ENCODE data around the gene MFF. TPM values are rescaled to one million over a fixed set of nuclear protein-coding genes. Genes with fewer than 3 reads are reported as not detected.
"Not testable (repeated sequence)": the region's sequence is repeated elsewhere in the genome, so short reads cannot be mapped to it uniquely, and the experiment has no call there.

MFF gene
- total and polyA plus RNA-seq, 4 experiments from 2014 or later = 58.0 to 159 (median 93.6) TPM

- Histone ChIP-seq H3K27ac (ENCODE audit: low read depth, low read length) (no peak overlapping the region), H3K9me3 (ENCODE audit: control insufficient read depth in 1 of 2, low read length in 2 of 2) (no peaks in the 10 kb centered on the region), H3K27me3 (ENCODE audit: insufficient read depth, low read length) (no peaks in the 10 kb centered on the region), H3K36me3 (ENCODE audit: insufficient read depth, low read length) (no peaks in the 10 kb centered on the region), H3K4me1 (ENCODE audit: insufficient read depth, low read length) (no peaks in the 10 kb centered on the region), H3K4me3 (ENCODE audit: low read length in 2 of 2) (no peak overlapping the region)
- DNase-seq = no peak
- Mint-ChIP-seq H3K4me3 (no peak overlapping the region), H3K9me3 (no peaks in the 10 kb centered on the region), H3K27ac (no peak overlapping the region), H3K27me3 (peaks cover 3% of the 10 kb centered on the region in 2 donors), H3K36me3 (no peaks in the 10 kb centered on the region), H3K4me1 (peaks cover 0 to under 1% (median 0%) of the 10 kb centered on the region in 4 donors)
- CTCF ChIA-PET (ENCODE audit: partially characterized antibody) = interaction anchor here (0.7 kb wide), 1 partner anchor 20 kb away, joined by 3 read pairs; no protein-coding TSS in a partner anchor
- intact Hi-C loops (cut with micrococcal nuclease) = no loop called here
- POLR2A ChIA-PET (ENCODE audit: partially characterized antibody) = interaction anchor here (0.7 kb wide), 1 partner anchor 13 kb away, joined by 3 read pairs; no protein-coding TSS in a partner anchor
Observed at GRCh38 chr2:227386630-227387029, 61.6 kb downstream of the MFF start.

- H3K9me3 Mint-ChIP-seq; DNase-seq; H3K36me3 ChIP-seq (ENCODE audit: insufficient read depth, low read length); H3K9me3 ChIP-seq (ENCODE audit: control insufficient read depth in 1 of 2, low read length in 2 of 2); H3K36me3 Mint-ChIP-seq; H3K4me1 ChIP-seq (ENCODE audit: insufficient read depth, low read length); intact Hi-C loops (cut with micrococcal nuclease); H3K4me3 Mint-ChIP-seq; POLR2A ChIA-PET (ENCODE audit: partially characterized antibody); H3K27ac Mint-ChIP-seq; H3K4me3 ChIP-seq (ENCODE audit: low read length in 2 of 2); H3K27me3 Mint-ChIP-seq; H3K27ac ChIP-seq (ENCODE audit: low read depth, low read length); H3K4me1 Mint-ChIP-seq; CTCF ChIA-PET (ENCODE audit: partially characterized antibody); H3K27me3 ChIP-seq (ENCODE audit: insufficient read depth, low read length): not testable (repeated sequence)
Observed at GRCh38 chr2:227387583-227387982, 62.5 kb downstream of the MFF start, which contains the start of gene SCYGR1. SCYGR1 (minus strand) TSS chr2:227387949; CDS start chr2:227387949, 0 bp downstream.

GRCh38 chr2:227388537-227389011, 63.5 kb downstream of the MFF start:
- Mint-ChIP-seq H3K27me3 (peaks cover 0 to 3% of the 10 kb centered on the region in 2 donors), H3K9me3 (no peaks in the 10 kb centered on the region), H3K4me3 (no peak overlapping the region), H3K4me1 (no peaks in the 10 kb centered on the region), H3K36me3 (no peaks in the 10 kb centered on the region), H3K27ac (no peak overlapping the region)
- POLR2A ChIA-PET (ENCODE audit: partially characterized antibody) = no interaction called here
- intact Hi-C loops (cut with micrococcal nuclease) = no loop called here
- Histone ChIP-seq H3K4me1 (ENCODE audit: insufficient read depth, low read length) (no peaks in the 10 kb centered on the region), H3K9me3 (ENCODE audit: control insufficient read depth in 1 of 2, low read length in 2 of 2) (no peaks in the 10 kb centered on the region), H3K27me3 (ENCODE audit: insufficient read depth, low read length) (no peaks in the 10 kb centered on the region), H3K36me3 (ENCODE audit: insufficient read depth, low read length) (no peaks in the 10 kb centered on the region), H3K27ac (ENCODE audit: low read depth, low read length) (no peak overlapping the region), H3K4me3 (ENCODE audit: low read length in 2 of 2) (no peak overlapping the region)
- CTCF ChIA-PET (ENCODE audit: partially characterized antibody) = no interaction called here
- no peak for DNase-seq

- no peaks in the 10 kb centered on the region for H3K36me3 Mint-ChIP-seq
- H3K4me3 Mint-ChIP-seq = no peak overlapping the region
- H3K36me3 ChIP-seq (ENCODE audit: insufficient read depth, low read length) = no peaks in the 10 kb centered on the region
- H3K9me3 ChIP-seq (ENCODE audit: control insufficient read depth in 1 of 2, low read length in 2 of 2) = no peaks in the 10 kb centered on the region
- no peaks in the 10 kb centered on the region for H3K9me3 Mint-ChIP-seq
- H3K4me1 ChIP-seq (ENCODE audit: insufficient read depth, low read length) = no peaks in the 10 kb centered on the region
- CTCF ChIA-PET (ENCODE audit: partially characterized antibody) = no interaction called here
- POLR2A ChIA-PET (ENCODE audit: partially characterized antibody) = interaction anchor here (0.6 kb wide), 1 partner anchor 39 kb away, joined by 3 read pairs; no protein-coding TSS in a partner anchor
- no peak overlapping the region for H3K27ac ChIP-seq (ENCODE audit: low read depth, low read length)
- intact Hi-C loops (cut with micrococcal nuclease) = no loop called here
- H3K4me1 Mint-ChIP-seq = no peaks in the 10 kb centered on the region
- H3K27me3 ChIP-seq (ENCODE audit: insufficient read depth, low read length) = no peaks in the 10 kb centered on the region
- no peak for DNase-seq
- no peak overlapping the region for H3K4me3 ChIP-seq (ENCODE audit: low read length in 2 of 2)
- no peak overlapping the region for H3K27ac Mint-ChIP-seq
- H3K27me3 Mint-ChIP-seq = no peaks in the 10 kb centered on the region
Observed at GRCh38 chr2:227389231-227389630, 64.2 kb downstream of the MFF start.

GRCh38 chr2:227389661-227390060, 64.6 kb downstream of the MFF start:
- H3K9me3 ChIP-seq (ENCODE audit: control insufficient read depth in 1 of 2, low read length in 2 of 2) = no peaks in the 10 kb centered on the region
- intact Hi-C loops (cut with micrococcal nuclease) = no loop called here
- no peaks in the 10 kb centered on the region for H3K36me3 Mint-ChIP-seq
- H3K27me3 ChIP-seq (ENCODE audit: insufficient read depth, low read length) = no peaks in the 10 kb centered on the region
- H3K27me3 Mint-ChIP-seq = no peaks in the 10 kb centered on the region
- H3K4me1 ChIP-seq (ENCODE audit: insufficient read depth, low read length) = no peaks in the 10 kb centered on the region
- no peaks in the 10 kb centered on the region for H3K36me3 ChIP-seq (ENCODE audit: insufficient read depth, low read length)
- H3K27ac Mint-ChIP-seq = no peak overlapping the region
- H3K9me3 Mint-ChIP-seq = no peaks in the 10 kb centered on the region
- H3K27ac ChIP-seq (ENCODE audit: low read depth, low read length) = no peak overlapping the region
- no peak overlapping the region for H3K4me3 ChIP-seq (ENCODE audit: low read length in 2 of 2)
- POLR2A ChIA-PET (ENCODE audit: partially characterized antibody) = interaction anchor here (0.6 kb wide), 1 partner anchor 40 kb away, joined by 3 read pairs; no protein-coding TSS in a partner anchor
- CTCF ChIA-PET (ENCODE audit: partially characterized antibody) = no interaction called here
- no peak for DNase-seq
- no peaks in the 10 kb centered on the region for H3K4me1 Mint-ChIP-seq
- H3K4me3 Mint-ChIP-seq = no peak overlapping the region

- Mint-ChIP-seq H3K9me3 (no peaks in the 10 kb centered on the region), H3K27me3 (no peaks in the 10 kb centered on the region), H3K4me1 (no peaks in the 10 kb centered on the region), H3K36me3 (no peaks in the 10 kb centered on the region), H3K4me3 (no peak overlapping the region), H3K27ac (no peak overlapping the region)
- ChIA-PET CTCF (ENCODE audit: partially characterized antibody) (no interaction called here), POLR2A (ENCODE audit: partially characterized antibody) (no interaction called here)
- no peaks in the 10 kb centered on the region for H3K36me3 ChIP-seq (ENCODE audit: insufficient read depth, low read length)
- no peaks in the 10 kb centered on the region for H3K27me3 ChIP-seq (ENCODE audit: insufficient read depth, low read length)
- H3K4me1 ChIP-seq (ENCODE audit: insufficient read depth, low read length) = no peaks in the 10 kb centered on the region
- no peak for DNase-seq
- H3K4me3 ChIP-seq (ENCODE audit: low read length in 2 of 2) = no peak overlapping the region
- H3K9me3 ChIP-seq (ENCODE audit: control insufficient read depth in 1 of 2, low read length in 2 of 2) = no peaks in the 10 kb centered on the region
- no peak overlapping the region for H3K27ac ChIP-seq (ENCODE audit: low read depth, low read length)
- intact Hi-C loops (cut with micrococcal nuclease) = no loop called here
Observed at GRCh38 chr2:227390468-227391256, 65.6 kb downstream of the MFF start.

- Mint-ChIP-seq H3K9me3 (no peaks in the 10 kb centered on the region), H3K36me3 (no peaks in the 10 kb centered on the region), H3K4me3 (no peak overlapping the region), H3K27ac (peak overlapping the region in 1 of 7 donors; percentile 35), H3K4me1 (peaks cover 0 to 12% (median 3%) of the 10 kb centered on the region in 4 donors), H3K27me3 (no peaks in the 10 kb centered on the region)
- POLR2A ChIA-PET (ENCODE audit: partially characterized antibody) = no interaction called here
- H3K4me1 ChIP-seq (ENCODE audit: insufficient read depth, low read length) = no peaks in the 10 kb centered on the region
- no peaks in the 10 kb centered on the region for H3K9me3 ChIP-seq (ENCODE audit: control insufficient read depth in 1 of 2, low read length in 2 of 2)
- no peak overlapping the region for H3K4me3 ChIP-seq (ENCODE audit: low read length in 2 of 2)
- H3K27me3 ChIP-seq (ENCODE audit: insufficient read depth, low read length) = no peaks in the 10 kb centered on the region
- CTCF ChIA-PET (ENCODE audit: partially characterized antibody) = no interaction called here
- no peaks in the 10 kb centered on the region for H3K36me3 ChIP-seq (ENCODE audit: insufficient read depth, low read length)
- DNase-seq = no peak
- intact Hi-C loops (cut with micrococcal nuclease) = no loop called here
- H3K27ac ChIP-seq (ENCODE audit: low read depth, low read length) = no peak overlapping the region
Observed at GRCh38 chr2:227394401-227394800, 69.3 kb downstream of the MFF start.
